Islet precursor cell (in vitro differentiated cells): ENCODE measurements around the gene WDR44.
"Not testable (repeated sequence)": the region's sequence is repeated elsewhere in the genome, so short reads cannot be mapped to it uniquely, and the experiment has no call there.

Experiments
- DNase-seq: peaks from one replicate; pipeline ENCODE4 v3.0.0-alpha.2; 2018

WDR44 gene, protein sequence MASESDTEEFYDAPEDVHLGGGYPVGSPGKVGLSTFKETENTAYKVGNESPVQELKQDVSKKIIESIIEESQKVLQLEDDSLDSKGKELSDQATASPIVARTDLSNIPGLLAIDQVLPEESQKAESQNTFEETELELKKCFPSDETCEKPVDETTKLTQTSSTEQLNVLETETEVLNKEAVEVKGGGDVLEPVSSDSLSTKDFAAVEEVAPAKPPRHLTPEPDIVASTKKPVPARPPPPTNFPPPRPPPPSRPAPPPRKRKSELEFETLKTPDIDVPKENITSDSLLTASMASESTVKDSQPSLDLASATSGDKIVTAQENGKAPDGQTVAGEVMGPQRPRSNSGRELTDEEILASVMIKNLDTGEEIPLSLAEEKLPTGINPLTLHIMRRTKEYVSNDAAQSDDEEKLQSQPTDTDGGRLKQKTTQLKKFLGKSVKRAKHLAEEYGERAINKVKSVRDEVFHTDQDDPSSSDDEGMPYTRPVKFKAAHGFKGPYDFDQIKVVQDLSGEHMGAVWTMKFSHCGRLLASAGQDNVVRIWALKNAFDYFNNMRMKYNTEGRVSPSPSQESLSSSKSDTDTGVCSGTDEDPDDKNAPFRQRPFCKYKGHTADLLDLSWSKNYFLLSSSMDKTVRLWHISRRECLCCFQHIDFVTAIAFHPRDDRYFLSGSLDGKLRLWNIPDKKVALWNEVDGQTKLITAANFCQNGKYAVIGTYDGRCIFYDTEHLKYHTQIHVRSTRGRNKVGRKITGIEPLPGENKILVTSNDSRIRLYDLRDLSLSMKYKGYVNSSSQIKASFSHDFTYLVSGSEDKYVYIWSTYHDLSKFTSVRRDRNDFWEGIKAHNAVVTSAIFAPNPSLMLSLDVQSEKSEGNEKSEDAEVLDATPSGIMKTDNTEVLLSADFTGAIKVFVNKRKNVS

DNA sequence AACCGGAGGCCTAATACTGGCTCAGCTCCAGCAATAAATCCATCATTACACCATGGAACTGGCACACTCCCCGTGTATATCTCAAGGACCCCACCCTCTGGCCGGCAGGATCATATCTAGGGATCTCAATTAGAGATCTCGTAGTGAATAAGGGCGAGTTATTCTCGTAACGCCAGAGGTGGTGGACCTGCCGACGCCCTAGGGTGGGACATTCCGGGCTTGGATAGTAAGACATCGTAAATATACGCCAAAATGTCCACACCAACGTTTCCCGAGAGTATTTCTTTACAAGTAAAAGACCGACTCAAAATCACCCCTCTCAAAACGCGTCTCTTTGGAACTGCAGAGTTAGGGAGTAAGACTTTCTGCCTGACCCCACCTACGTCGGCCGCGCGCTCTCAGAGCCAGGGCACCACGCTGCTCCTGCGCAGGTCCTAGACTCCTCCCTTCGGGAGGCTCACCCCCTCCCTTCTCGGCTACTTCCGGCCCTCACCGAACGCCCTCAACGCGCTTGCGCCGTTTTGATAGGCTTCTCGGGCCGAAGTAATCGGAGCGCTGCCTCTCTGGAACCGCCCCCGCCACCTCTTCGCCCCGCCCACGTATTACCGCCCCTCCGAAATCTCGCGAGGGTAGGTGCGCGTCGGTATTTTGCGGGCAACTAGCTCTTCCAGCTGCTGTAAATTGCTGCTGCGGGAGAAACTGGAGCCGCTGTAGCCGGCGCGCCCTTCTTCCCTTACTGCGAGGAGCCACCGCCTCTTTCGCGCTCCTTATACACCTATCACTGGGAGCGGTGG is at the start of gene WDR44:
Gene WDR44 (plus strand): TSS at position 643 of the 794 bp plus-strand sequence. CDS start 398 bp downstream, outside the sequence.
- peak; percentile 97 for DNase-seq

DNA sequence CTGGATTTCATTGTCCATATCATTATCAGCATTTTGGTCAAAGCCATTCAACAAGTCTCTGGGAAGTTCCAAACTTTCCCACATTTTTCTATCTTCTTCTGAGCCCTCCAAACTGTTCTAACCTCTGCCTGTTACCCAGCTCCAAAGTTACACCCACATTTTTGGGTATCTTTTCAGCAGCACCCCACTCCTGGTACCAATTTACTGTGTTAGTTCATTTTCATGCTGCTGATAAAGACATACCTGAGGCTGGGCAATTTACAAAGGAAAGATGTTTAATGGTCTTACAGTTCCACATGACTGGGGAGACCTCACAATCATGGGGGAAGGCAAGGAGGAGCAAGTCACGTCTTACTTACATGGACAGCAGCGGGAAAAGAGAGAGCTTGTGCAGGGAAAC is 40.1 kb upstream of the WDR44 start:
- not testable (repeated sequence) for DNase-seq

DNA sequence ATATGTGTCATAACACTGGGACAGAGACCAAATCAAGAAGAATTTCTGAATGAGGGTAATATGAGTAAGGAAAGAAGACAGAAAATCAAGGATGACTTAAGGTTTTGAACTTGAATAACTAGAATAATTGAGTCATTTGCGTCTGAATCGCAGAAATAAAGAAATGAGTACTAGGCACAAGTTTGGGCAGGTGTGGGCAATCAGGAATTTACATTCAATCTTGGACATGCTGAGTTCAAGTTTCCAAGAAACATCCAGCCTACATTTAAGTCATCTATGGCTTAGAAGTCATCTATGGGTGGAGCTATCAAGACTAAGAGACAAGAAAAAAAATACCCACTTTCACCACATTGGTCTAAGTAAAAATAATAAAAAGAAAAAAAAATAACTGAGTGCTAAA is 30.4 kb upstream of the WDR44 start:
- DNase-seq: no peak

DNA sequence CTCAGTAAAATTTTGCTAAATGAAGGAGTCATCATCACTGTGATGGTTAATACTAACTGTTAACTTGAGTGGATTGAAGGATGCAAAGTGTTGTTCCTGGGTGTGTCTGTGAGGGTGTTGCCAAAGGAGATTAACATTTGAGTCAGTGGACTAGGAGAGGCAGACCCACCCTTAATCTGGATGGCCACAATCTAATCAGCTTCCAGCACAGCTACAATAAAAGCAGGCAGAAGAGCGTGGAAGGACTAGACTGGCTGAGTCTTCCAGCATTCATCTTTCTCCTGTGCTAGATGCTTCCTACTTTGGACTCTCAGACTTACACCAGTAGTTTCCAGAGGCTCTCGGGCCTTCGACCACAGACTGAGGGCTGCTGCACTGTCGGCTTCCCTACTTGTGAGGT is 21.3 kb upstream of the WDR44 start:
- DNase-seq: no peak

DNA sequence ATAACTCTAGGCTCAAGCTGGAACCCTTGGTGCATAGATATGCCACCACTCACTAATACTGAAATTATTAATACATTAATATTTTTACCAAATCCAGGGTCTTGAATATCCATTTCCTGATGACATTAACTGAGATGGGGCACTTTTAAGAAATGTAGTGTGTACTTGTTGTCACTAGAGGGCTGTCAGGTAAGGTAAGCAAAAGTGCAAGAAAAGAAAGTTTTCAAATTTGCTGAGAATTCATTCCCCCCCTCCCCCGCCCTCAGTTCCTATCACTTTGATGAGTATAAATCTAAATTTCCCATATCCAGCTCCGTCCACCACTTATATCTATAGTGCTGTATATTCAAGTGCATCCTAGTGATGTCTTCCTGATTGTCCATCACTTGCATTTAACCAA is 20.5 kb upstream of the WDR44 start:
- no peak for DNase-seq

DNA sequence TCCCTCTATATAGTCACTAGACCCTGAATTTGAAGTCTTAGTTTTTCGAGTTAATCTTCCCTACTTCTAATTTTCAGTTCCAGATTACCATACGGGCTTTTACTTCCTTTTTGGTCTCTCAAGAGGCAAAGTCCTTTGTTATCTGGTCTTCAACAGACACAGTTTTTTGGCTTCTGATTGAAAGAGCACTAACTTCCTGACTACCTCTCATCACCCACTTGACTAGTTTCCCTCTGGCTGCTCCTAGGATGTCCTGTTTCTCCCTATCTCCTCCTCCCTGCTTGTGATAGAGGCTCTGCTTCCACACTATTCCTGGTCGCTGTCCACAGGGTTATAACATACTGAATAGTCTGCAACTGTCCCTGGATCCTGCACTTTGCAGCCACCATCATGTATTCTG is 16.7 kb upstream of the WDR44 start:
- no peak for DNase-seq

DNA sequence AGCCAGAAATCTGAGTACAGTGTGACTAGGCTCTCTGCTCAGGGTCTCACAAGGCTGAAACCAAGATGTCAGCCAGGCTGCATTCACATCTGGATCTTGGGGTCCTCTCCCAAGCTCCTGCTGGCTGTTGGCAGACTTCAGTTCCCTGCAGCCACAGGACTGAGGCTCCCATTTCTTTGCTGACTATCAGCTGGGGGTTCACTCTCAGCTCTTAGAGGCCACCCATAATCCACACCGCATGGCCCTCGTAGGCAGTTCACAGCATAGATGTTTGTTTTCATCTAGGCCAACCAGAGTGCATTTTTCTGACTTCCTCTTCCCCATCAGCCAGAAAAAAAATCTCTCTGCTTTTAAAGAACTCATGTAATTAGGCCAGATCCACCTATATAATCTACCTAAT is 8.2 kb upstream of the WDR44 start:
- DNase-seq: no peak

DNA sequence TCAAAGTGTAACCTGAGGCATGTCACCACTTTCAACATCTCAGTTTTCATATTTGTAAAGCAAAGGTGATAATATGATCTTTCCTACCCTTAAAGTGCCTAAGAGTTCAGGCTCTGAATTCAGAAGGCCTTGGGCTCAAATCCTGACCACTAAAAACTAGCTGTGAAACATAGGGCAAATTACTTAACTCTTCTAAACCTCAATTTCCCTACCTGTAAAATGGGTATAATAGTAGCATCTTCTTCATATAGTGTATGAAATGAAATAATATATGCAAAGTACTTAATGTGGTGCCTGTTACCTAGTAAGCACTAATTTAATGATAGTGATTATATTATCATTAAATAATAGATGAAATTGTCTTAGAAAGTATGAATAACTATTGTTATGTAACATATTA is 7.0 kb upstream of the WDR44 start:
- DNase-seq: no peak

DNA sequence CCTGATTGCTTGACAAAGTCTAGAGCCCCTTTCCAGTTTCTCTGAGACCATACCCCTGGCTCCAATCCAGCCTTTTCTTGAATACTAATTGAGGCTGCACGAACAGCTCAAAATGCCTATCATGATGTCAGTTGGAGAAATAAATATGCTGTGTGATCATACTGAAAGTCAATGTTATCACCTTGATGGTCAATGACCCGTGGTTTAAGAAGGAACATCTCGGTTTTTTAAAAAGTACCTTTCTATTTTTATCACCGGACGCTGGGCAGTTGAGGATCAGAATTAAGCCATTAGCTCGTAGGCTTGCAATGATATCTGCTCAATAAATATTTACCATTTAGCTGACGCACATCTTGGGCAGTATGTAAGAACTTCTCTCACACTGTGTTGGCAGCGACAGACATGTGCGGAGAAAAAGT is 852 bp upstream of the WDR44 start:
- DNase-seq: no peak

DNA sequence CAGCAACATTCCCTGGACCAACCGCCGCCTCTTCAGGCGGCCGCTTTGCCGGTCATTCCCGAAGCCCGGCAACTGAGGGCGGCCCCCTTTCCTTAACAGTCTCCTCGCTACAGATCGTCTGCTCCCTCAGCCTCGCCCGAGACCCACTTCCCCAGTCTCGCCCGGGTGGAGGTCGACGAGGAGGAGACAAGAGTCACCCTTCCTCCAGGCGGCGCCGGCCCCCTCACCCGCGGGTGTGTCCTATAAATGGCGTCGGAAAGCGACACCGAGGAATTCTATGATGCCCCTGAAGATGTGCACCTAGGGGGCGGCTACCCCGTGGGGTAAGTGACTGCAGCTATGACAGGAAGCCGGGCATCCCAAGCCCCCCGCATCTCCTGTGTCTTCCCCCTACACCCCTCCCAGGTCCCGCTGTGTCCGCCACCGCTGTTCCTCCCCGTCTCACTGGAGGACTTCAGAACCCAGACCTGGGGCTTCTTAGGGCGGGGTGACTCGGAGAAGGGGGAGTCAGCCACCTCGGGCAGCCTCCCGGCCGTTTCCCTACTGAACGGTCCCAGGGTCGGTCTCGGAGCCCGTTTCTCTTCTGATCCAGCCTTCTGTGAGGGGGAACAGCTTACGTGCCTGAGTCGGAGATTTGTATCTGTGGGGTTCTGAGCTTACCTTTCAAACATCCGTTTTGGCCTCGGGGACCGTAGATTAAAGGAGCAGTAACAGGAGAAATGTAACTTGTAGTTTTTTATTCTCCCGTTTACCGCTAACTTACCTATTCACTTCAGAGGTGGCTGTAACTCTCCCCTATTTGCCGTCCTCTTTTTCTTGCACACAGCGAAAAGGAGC is 570 bp downstream of the WDR44 start:
- DNase-seq: no peak

DNA sequence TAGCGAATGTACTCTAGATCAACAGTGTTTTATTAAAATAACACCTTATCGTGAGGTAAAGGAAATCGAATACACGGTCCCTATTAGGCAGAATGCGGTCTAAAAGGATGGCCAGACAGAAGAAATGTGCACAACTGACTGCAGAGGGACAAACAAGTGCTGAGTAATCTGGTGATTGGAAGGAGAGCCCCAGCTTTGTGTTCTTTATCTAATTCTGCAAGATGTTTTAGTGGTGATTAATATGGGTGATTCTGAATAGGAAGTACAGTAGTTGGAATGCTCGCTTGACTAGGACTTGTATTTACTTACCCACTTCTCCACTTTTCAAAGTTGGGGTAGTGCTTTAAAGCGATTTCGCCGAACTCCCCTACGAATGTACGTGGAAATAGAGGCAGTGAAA is 1.2 kb downstream of the WDR44 start:
- no peak for DNase-seq

DNA sequence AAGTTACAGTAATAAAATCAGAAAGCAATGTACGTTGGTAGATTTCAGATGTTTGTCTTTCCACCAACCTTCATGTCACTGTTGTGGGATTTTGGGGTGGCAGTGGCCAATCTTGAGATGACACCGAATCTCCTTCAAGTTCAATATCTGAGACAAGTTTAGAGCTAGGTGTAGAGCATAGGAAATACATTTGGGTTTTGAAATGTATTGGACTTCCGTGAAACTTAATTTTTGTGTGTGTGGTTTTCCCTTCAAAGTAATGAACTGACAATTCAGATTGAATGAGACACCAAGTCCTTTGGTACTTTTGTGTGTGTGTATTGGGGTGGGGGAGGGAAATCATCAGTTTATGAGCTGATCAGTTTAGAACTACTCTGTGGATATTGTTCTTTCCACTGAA is 1.8 kb downstream of the WDR44 start:
- DNase-seq: no peak

DNA sequence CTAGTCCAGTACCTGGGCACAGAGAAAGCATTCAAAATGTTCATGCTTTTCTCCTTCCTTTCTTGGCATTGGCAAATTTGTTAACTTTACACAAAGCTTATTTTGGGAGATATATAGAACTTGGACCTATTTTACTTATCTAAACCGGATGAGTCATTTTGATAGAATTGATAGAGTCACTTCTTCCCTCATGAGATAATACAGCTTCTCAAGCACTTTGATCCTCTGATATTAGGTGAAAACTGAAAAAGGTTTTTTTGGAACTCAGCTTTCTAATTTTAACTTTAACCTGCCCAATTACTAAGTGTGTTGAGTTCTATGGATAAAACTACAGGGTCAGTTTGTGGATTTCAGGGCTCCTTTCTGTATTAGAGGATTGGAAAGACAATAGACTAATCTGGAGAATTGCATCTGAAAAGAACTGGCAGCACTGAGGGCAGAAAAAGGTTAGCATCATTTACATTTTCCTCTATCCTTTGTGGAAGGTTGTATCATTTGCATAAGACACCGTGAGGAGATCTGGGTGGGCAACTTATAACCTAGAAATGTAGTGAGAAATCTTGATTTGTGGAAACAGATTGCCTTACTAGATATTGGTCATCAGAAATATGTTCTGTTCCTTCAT is 2.4 kb downstream of the WDR44 start:
- no peak for DNase-seq

DNA sequence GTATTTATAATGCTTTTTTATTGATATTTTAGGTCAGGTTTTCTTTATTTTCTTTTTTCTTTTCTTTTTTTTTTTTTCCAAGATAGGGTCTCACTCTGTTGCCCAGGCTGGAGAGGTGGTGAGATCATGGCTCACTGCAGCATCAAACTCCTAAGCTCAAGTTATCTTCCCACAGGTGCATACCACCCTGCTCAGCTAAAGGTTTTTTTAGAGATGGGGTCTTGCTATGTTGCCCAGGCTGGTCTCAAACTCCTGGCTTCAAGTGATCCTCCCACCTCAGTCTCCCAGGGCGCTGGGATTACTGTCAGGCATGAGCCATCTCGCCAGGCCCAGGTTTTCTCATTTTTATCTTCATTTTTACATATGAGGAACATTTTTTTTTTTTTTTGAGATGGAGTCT is 3.3 kb downstream of the WDR44 start:
- no peak for DNase-seq

DNA sequence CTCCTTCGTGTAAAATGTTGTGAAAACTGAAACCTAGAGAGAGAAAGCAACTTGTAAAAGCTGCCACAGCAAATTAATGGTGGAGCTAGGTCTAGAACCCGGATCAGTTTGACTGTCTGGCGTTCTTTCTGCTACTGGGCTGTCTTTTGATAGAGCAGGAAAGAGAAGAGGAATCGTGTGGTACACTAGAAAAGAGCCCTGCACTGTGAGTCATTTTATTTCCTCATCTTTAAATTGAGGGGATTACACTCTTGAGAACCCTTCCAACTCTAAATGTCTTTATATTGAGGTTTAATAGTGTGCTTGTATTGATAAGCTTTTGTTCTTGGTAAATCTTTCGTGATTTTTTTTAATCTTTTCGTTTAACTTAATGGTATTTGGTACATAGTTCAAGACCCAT is 4.3 kb downstream of the WDR44 start:
- no peak for DNase-seq

DNA sequence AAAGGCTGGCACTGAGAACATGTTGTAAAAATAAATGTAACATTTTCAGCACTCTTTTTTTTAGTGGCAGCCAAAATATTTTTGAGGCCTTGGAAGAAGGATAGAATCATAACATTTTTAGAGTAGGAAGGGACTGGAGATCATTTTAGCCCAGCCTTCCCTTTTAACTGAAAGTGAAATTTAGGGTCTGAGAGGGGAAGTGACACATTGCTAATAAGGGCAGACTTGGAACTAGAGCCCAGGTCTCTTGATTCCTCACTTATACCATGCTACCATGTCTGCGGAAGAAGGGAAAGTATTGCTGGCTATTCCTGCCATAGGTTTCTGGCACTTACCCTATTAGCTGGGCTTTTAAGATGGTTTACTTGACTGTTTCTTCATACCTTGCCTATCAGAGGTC is 4.8 kb downstream of the WDR44 start:
- DNase-seq: no peak

DNA sequence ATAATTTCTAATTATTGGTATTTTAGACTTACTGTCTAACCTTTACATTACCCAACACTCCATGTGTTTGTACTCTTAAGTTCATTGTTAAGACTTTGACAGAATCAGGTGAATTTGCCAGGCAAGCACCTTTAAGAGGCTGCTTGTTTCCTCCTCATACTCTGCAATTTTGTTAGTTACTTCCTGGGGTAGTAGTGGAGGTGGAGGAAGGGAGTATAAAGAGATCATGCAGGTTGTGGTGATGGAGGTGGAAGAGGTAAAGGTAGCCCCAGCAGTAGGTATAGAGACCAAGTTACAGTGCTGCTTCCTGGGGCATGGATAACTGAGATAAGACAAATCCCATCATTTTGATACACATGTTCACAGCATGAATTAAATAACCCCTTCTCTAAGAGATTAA is 6.7 kb downstream of the WDR44 start:
- no peak for DNase-seq

DNA sequence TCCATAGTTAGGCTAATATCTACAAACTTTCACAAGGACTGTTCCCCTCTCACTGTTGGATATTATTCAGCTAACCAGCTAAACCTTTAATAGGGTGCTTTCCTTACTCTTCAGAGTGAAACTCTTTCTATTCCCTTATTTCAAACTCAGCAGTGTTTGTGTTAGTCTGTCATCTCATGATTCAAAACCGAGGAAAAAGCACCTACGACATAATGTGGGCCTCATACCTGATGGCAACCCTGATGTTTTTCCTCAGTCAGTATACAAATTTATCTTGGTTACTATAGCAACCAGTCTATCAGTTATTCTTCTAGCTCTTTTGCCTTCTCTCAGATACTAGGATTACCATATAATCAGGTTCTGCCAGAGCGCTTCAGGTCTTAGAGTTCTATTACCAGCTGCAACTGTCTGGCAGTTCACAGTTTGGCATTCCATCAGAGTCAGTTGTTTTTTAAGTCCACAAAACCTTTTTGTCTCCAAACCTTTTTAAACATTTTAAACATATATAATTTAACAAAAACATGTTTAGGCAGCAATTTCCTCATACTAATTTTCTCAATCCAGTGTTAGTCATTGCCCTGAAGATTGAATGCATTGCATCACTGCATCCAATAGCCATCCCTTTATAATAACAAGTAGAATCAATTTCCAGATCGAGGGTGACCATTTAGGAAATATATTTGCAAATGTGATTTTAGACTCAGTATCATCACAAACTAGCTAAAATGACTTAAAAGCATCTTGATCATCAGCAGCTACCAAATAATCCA is 7.4 kb downstream of the WDR44 start:
- no peak for DNase-seq

DNA sequence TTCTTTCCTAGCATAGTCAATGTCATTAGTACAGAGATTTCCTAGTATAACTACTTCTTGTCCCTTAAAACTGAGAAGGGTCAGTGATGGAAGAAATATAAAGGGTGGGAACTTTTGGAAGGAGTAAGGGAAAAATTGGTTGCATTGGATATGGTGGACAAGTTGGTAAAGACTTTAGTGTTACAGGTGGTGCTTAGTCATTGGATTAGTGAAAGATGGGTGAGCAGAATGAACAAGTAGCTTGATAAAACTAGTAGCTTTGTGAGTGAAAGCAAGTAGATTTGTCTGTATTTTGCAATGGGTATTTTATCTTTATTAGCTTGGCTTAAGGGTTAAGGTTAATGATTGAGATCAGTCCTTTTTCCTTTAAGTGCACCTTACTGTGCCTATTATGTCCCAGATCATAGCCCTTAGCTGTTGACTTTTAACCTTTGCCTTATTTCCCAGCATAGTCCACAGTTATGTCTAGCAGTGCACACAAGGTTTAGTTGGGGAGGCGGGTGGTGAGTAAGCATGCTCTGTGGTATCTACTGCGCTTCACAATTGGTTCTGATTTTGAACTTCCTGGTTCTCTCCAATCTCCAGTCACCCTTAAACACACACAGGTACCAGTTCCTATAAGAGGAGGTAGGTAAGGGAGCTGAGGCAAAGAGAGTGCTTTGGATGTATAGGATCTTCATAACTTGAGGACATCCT is 9.5 kb downstream of the WDR44 start:
- DNase-seq: no peak

DNA sequence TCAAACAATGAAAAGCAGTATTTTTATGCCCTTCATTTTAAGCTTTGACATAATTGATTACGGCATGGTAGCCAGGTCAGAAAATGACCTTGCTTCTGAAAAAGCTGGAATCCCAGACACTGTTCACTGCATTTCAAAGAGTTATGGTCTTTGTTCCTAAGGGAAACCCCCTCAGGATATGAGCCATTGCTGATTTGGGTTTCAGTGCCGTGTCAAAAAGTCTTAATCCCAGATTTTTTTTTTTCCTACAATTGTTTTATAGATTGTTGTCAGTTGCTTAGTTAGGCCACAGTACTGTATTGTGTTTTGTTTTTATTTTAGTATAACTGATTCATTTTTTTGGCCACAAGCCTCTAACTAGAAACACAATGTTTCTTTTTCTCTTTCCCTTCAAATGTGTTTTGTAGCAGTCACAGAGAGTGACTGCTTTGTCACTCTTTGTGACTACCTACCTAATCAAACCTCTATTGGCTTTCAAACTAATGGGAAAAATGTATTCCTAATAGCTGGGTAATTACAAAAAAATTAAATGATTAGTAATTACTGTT is 10.3 kb downstream of the WDR44 start:
- DNase-seq: no peak
